ENCODE measurements around the gene ACTRT2.

ACTRT2 gene

GRCh38 chr1:3000671-3001470, 20.4 kb upstream of the ACTRT2 start:
- no peak for DNase-seq (ENCODE audit: low read depth, low spot score)
- no peak overlapping the region for H3K4me3 ChIP-seq (ENCODE audit: low read length)

- no peak for DNase-seq (ENCODE audit: low read depth, low spot score)
Observed at GRCh38 chr1:3001471-3002348, 19.6 kb upstream of the ACTRT2 start.

GRCh38 chr1:3002349-3003038, 18.8 kb upstream of the ACTRT2 start:
- no peak for DNase-seq (ENCODE audit: low read depth, low spot score)

More at GRCh38 chr1:3001471-3002348, 19.6 kb upstream of the ACTRT2 start:
- no peak overlapping the region for H3K4me3 ChIP-seq (ENCODE audit: low read length)

GRCh38 chr1:3003039-3003940, 18.0 kb upstream of the ACTRT2 start:
- no peak for DNase-seq (ENCODE audit: low read depth, low spot score)
- H3K4me3 ChIP-seq (ENCODE audit: low read length) = no peak overlapping the region

More at GRCh38 chr1:3002349-3003038, 18.8 kb upstream of the ACTRT2 start:
- H3K4me3 ChIP-seq (ENCODE audit: low read length) = no peak overlapping the region

GRCh38 chr1:3003941-3004270, 17.4 kb upstream of the ACTRT2 start:
- no peak for DNase-seq (ENCODE audit: low read depth, low spot score)
- no peak overlapping the region for H3K4me3 ChIP-seq (ENCODE audit: low read length)

GRCh38 chr1:3004285-3005205, 16.7 kb upstream of the ACTRT2 start:
- DNase-seq (ENCODE audit: low read depth, low spot score) = no peak
- H3K4me3 ChIP-seq (ENCODE audit: low read length) = no peak overlapping the region

- DNase-seq (ENCODE audit: low read depth, low spot score) = no peak
- H3K4me3 ChIP-seq (ENCODE audit: low read length) = no peak overlapping the region
Observed at GRCh38 chr1:3005771-3006170, 15.5 kb upstream of the ACTRT2 start.

- DNase-seq (ENCODE audit: low read depth, low spot score) = no peak
- H3K4me3 ChIP-seq (ENCODE audit: low read length) = no peak overlapping the region
Observed at GRCh38 chr1:3007298-3008147, 13.7 kb upstream of the ACTRT2 start.

- no peak for DNase-seq (ENCODE audit: low read depth, low spot score)
- H3K4me3 ChIP-seq (ENCODE audit: low read length) = no peak overlapping the region
Observed at GRCh38 chr1:3009021-3009420, 12.2 kb upstream of the ACTRT2 start.

GRCh38 chr1:3009556-3009955, 11.7 kb upstream of the ACTRT2 start:
- DNase-seq (ENCODE audit: low read depth, low spot score) = no peak
- H3K4me3 ChIP-seq (ENCODE audit: low read length) = no peak overlapping the region

GRCh38 chr1:3011127-3011526, 10.1 kb upstream of the ACTRT2 start:
- DNase-seq (ENCODE audit: low read depth, low spot score) = no peak
- no peak overlapping the region for H3K4me3 ChIP-seq (ENCODE audit: low read length)

- DNase-seq (ENCODE audit: low read depth, low spot score) = no peak
Observed at GRCh38 chr1:3011631-3012455, 9.4 kb upstream of the ACTRT2 start.

GRCh38 chr1:3012456-3013291, 8.6 kb upstream of the ACTRT2 start:
- no peak overlapping the region for H3K4me3 ChIP-seq (ENCODE audit: low read length)
- no peak for DNase-seq (ENCODE audit: low read depth, low spot score)

More at GRCh38 chr1:3011631-3012455, 9.4 kb upstream of the ACTRT2 start:
- no peak overlapping the region for H3K4me3 ChIP-seq (ENCODE audit: low read length)

- no peak for DNase-seq (ENCODE audit: low read depth, low spot score)
- H3K4me3 ChIP-seq (ENCODE audit: low read length) = no peak overlapping the region
Observed at GRCh38 chr1:3013371-3014049, 7.8 kb upstream of the ACTRT2 start.

GRCh38 chr1:3014050-3014440, 7.2 kb upstream of the ACTRT2 start:
- no peak overlapping the region for H3K4me3 ChIP-seq (ENCODE audit: low read length)
- DNase-seq (ENCODE audit: low read depth, low spot score) = no peak
